HG03066 (cell line): ENCODE data around the gene ZNF143.
"Not testable (repeated sequence)": the region's sequence is repeated elsewhere in the genome, so short reads cannot be mapped to it uniquely, and the experiment has no call there.

Experiments used
- ATAC-seq: cut with Tn5 transposase; IDR thresholded peaks from one replicate; pipeline ENCODE4 v1.9.1; 2021; ENCODE audit warnings: low read depth; ENCODE audit not compliant: unreplicated experiment

ZNF143 gene

DNA sequence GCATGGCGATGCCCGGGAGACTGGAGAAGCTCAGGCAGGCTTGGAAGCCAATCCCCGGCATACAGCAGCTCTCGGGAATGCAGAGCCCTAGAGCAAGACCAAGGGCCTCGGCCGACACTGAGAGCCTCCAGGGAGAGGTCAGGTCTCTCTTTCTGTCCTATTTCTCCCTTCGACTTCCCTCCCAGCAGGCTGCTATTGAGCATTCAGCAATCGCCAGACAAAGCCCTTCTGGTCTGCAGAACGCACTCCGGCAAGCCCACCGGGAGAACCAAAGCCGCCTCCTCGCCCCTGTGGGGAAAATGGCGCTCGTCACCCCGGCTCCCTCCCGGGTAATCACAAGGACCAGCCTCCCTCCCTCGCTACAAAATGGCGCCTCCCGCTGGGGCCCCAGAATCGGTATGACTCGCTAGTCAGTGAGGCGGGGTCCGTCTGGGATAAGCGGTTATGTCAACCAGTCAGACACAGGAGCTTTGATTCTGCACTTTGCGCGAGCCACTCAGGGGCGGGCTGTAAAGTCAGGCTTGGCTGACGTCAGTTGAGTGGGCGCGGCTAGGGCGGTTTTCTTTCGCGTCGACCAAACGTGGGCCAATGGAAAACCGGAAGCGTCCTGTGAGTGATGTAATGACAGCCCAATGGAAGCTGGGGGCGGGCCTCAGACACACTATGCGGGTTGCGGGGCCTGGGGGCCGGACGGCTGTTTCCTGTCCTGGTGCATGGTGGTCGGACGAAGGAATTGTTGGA, at the start of gene ZNF143:
TSS of gene ZNF143 (plus strand) at position 691 of the 741 bp plus-strand sequence. CDS start 10,297 bp downstream, outside the sequence.
- ATAC-seq, result peak; percentile 85

DNA sequence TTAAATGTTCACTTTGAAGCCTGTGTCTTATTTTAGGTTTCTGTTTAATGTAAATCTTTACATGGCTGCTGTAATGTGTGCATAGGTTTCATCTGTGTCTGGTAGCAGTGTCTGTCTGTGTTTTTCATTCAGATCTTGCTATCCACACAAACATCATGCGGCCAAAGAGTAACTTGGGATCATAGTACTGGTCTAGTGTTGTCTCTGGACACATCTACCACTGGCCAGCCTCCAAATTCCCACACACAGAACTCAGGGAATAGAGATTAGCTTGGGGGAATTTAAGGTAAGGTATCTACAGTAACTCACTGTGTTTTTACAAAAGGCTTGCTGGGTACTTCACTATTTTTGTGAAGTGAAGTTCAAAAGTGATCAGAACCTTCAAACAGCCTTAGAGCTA, 32.1 kb upstream of the ZNF143 start:
- no peak for ATAC-seq

DNA sequence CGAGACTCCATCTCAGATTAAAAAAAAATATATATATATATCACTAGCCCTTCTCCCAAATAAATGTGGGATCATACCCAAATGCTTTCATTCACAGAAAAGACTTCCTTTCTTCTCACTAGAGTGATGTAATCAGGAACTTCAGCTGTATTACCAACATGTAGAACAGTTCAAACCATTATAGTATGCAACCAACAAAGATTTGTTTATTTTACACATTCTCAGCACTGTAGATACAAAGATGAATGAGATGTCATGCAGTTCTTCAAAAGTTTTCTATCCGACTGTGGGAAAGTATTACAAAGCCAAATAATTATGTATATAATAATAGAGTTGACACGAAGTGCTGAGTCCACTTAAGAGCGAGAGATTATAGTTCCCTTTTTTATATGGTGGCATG, 22.2 kb upstream of the ZNF143 start:
- no peak for ATAC-seq

DNA sequence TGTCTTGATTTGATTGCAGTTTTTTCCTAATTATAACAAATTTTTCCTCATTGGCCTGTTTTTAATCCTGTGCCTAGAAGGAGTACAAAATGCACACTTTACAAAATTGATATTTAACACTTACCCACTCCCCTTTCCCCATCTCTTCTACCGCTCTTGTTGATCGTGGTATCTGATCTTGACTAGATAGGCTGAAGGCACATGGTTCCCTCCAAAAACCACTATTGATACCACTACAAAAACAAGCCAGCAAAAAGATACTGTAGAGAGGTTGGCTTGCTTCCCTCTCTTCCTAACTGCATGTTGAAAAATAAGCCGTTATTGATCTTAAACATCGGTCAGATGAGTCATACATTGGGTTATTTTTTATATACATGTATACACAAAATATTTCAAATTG, 14.6 kb upstream of the ZNF143 start:
- ATAC-seq, result no peak

DNA sequence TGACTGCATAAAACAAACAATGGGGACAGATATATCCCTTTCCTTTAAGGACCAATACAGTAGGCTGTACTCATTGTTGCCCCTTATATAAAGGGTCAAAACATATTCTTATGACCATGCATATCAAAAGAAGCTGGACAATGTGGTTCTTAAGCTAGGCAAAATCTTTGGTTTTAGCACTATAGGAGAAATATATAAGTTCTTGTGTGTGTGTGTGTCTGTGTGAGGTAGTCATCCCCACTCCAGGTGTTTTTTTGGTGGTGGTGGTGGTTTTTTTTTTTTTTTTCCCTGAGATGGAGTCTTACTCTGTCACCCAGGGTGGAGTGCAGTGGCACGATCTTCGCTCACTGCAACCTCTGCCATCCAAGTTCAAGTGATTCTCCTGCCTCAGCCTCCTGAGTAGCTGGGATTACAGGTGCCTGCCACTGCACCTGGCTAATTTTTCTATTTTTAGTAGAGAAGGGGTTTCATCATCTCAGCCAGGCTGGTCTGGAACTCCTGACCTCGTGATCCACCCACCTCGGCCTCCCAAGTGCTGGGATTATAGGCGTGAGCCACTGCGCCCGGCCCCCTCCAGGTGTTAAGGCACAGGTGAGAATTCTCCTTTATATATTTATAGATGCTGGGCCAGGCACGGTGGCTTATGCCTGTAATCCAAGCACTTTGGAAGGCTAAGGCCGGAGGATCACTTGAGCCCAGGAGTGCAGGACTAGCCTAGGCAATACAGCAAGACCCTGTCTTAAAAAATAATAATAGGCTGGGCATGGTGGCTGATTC, 12.0 kb upstream of the ZNF143 start:
- ATAC-seq, result no peak

DNA sequence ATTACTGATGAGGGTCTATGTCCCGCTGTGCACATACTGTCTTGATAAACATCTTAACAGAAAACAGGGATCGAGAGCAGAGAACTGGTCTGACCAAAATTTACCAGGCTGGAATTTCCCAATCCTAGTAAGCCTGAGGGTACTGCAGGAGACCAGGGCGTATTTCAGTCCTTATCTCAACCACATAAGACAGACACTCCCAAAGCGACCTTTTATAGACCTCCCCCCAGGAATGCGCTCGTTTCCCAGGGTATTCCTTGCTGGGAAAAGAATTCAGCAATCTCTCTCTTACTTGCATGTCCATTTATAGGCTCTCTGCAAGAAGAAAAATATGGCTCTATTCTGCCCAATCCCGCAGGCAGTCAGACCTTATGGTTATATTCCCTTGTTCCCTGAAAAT, 8.8 kb upstream of the ZNF143 start:
- not testable (repeated sequence) for ATAC-seq

DNA sequence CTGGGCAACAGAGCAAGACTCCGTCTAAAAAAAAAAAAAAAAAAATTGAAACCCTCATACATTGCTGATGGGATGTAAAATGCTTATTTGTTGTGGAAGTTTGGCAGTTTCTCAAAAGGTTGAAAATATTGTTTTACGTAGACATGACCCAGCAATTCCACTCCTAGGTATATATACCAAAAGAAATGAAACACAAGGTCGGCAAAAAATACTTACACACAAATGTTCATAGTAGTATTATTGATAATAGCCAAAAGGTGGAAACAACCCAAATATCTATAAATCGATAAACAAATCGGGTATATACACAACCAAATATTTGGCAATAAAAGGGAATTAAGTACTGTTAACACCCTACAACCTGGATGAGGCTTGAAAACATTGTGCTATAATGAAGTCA, 5.1 kb upstream of the ZNF143 start:
- no peak for ATAC-seq

DNA sequence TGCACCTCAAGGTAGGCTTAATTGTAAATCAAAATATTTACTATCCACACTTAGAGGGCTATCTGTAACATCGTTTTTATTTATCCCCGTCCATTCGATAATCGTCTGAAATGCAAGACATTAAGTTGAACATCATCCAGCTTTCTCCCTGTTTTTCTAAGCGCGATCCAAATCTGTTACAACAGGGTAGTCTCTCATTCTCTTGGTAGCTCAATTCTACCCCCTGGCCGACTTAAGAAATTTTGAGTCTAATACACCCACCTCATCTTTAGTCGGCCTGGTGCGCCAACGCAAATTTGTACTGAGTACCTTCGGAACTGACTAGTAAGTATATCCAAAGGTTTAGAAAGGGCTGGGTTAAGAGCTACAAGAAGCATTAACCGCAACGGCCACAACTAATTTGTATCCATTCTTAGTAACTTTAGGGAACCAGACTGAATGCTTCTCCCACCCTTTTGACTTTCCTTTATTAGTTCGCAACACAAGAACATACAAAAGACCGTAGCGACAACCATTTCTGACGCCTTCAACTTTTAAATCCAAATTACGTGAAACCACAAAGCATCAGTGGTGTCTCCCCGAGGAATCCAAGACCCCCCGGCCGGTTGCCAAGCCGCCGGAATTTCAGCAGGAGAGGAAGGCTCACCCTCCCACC, 1.0 kb upstream of the ZNF143 start:
- no peak for ATAC-seq

DNA sequence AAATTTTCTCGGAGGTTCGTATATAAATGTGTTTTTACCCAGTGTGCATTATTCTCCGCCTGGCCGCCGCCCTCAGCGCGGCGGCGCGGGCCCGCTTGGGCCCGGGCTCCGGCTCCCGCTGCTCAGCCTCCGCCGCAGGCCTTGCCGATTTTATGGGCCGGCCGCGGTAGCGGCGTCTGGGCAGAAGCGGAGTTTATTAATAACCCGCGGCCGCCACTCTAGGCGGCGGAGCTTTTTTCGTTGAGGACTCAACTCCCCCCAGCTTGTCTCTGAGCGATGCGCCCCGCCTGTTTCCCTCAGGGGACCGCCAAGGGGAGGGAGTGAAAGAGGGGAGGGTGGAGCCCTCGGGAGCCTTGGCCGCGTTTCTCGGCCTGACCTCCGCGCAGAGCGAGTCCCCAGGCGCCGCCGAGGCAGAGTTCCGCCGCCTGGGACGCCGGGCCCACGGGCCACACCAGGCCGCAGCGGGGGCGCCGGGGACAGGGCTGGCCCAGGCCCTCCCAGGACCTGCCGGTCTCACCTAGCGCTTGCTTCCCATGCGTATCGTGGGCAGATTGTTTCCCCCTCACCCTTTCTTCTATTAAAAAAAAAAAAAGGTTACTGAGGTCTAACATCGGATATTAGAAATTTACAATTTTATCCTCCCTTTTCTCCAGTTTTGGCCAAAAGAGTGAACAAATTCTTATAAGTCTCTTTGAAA, 399 bp downstream of the ZNF143 start:
- ATAC-seq, result peak; percentile 46

DNA sequence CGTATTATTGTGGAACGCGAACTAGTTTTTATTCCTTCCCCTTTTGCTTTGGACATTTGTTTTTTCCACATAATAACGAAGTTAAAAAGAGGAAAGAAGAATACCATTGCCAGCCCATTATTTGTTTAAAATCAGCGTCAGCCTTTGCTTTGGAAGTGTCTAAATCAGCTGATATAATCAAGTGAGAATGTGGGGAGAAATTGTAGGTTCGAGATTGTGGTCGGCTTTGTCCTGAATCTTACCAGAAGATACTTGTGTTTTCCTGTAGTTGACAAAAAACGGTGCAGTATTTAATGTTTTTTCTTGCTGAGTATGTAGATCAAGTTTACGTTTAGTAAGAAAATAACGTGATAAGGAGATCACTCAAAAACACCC, 935 bp downstream of the ZNF143 start:
- no peak for ATAC-seq

DNA sequence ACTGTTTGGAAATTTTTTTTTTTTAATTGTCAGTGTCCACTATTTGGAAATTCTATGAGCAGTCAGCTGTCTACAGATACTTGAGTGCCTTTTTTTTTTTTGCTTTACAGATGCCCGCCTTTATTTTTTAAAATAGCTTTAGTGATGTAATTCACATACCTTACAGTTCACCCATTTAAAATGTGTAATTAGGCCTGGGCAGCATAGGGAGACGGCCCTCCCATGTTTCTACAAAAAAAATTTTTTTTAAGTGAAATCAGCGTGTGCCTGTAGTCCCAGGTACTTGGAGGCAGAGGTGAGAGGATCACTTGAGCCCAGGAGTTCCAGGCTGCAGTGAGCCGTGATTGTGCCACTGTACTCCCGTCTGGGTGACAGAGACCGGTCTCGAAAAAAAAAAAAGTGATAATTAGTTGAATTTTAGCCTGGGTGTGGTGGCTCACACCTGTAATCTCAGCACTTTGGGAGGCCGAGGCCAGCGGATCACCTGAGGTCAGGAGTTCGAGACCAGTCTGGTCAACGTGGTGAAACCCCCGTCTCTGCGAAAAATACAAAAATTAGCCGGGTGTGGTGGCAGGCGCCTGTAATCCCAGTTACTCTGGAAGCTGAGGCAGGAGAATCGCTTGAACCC, 1.5 kb downstream of the ZNF143 start:
- no peak for ATAC-seq

DNA sequence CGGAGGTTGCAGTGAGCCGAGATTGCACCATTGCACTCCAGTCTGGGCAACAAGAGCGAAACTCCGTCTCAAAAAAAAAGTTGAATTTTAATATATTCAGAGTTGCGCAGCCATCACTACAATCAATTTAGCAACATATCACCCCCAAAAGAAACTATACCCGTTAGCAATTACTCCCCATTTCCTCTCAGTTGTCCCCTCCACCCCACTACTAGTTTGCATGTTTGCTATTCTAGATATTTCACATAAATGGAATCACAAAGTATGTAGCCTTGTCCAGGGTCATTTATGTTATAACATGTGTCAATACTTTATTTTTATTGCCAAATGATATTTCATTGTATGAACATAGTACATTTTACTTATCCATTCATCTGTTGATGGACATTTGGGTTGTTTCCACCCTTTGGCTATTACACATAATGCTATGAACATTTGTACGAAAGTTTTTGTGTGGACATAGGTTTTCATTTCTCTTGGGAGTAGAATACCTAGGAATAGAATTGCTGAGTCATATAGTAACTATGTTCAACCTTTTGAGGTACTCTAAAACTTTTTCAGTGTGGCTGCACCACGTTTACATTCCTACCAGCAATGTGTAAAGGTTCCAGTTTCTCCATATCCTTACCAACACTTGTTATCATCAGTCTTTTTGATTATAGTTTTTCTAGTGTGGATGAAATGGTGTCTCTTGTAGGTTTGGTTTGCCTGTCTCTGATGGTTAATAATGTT, 2.2 kb downstream of the ZNF143 start:
- ATAC-seq, result no peak

DNA sequence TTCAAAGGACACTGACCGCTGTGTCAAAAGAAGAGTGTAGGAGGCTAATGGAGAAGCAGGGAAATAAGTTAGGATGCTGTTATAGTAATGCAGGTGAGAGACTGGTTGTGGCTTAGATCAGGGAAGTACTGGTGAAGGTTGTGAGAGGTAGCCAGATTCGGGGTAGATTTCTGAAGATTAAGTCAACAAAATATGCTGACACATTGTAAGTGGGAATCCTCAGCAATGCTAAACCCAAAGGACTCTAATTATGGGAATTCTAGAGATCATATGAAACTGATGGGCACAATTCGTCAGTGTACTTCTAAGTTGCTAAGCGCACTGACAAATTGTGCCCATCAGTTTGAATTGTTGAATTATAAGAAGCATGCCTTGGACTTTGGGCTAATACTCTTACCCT, 10.0 kb downstream of the ZNF143 start:
- ATAC-seq, result no peak

DNA sequence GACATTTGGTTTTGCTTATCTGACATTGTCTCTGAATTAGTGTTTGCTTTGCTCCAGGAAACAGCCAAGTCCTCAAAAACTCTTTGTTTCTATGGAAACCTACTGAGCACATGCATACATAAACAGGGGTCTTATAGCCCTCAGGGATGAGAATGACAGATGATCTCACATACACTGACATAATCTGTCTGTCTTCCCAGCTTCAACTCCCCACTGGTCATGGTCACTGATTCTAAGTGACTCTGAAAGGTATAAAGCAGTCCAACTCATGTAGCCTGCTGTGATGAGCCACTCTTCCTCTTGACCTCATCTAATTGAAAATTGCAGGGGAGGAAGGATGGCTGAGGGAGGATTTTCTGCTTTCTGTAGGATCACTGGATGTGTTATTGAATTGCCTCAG, 12.6 kb downstream of the ZNF143 start:
- ATAC-seq, result no peak

DNA sequence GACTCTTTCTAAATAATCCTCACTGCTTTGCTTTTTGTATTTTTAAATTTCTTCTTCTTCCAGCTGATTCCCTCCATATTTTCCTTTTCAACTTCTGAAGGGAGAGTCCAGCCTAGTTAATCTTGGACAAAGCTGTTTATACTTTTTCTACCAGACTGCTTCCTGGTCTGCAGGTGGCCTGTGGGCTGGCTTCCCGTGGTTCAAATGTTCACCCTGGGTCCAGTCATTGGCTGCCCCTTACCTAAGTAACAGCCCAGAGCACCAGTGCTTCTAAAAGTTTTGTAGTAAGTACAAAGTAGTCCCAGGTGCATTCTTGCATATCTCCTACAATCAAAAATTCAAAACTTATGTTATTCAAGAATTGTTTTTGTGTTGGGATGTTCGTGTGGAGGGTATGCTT, 19.1 kb downstream of the ZNF143 start:
- no peak for ATAC-seq

DNA sequence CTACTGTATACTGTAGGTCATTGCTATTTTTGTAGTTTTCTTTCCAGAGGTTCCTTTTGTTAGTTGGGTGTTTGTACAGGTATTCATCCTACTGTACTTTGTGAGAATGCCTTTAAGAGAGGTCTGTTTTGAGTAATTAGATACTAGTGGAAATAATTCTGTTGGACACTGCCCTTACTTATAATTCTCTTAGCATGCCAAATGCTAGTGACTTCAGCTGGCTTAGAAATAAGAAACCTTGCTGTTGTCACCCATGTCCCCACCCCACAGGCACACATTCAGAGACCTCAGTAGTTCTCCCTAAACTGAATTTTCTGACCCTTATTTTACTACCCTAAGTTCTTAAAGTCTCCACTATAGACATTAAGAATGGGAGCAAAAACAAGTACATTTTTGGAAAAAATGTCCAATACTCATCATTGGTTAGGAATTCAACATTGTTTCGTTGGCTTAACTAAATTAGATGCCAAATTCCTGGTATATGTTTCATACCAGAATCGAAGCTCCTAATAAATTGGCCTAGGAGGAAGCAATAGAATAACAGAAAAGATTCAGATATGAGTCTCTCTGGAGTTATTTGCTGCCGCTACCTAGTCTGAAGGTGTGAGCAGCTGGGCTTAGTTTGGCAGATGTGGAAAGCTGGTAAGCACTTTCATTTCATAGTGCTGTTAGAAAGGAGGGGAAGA, 28.4 kb downstream of the ZNF143 start:
- no peak for ATAC-seq

DNA sequence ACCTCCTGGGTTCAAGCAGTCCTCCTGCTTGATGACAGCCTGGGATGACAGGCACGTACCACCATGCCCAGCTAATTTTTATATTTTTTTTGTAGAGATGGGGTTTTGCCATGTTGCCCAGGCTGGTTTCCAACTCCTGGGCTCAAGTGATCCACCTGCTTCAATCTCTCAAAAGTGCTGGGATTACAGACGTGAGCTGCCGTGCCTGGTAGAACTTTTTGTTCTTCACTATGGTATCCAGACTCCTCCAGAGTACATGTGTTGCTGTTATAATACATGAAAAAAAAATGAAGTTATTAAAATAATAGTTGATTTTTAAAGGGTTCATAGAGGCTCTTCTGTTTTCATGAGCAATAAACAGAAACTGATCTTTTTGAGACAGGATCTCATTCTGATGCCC, 29.6 kb downstream of the ZNF143 start:
- no peak for ATAC-seq

DNA sequence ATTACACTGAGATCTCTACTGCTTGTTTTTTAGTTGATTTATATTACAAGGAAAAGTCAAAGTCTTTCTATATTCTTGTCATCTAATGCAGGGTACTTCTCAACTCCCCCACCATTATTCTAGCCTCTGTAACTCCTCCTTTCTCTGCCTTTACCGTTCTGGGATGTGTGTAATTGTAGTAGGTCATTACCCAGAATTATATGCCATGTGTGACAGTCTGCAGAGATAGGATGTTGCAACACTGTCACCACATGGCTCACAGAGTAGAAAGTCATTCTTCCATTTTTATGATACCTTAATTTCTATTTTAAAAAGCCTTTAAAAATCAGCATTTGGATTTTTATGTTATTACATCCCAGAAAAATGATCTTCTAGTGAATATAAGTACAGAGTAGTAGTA, 32.7 kb downstream of the ZNF143 start:
- ATAC-seq, result no peak

DNA sequence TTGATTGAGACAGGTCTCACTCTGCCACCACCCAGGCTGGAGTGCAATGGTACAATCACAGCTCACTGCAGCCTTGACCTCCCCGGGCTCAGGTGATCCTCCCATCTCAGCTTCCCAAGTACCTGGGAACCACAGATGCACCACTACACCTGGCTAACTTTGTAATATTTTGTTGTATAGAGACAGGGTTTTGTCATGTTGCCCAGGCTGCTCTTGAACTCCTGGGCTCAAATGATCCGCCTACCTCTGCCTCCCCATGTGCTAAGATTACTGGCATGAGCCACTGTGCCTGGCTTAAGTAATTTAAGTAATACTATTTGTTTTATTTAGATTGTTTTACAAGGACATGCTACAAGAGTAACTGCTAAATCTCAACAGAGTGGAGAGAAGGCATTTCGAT, 33.5 kb downstream of the ZNF143 start:
- ATAC-seq, result no peak
